Uterus (tissue), 4 donors: ENCODE data around the gene CENPI. TPM values are rescaled to one million over a fixed set of nuclear protein-coding genes. Genes with fewer than 3 reads are reported as not detected.

ENCODE experiments used
- DNase-seq, 2 donors: peaks; one replicate each; pipeline ENCODE4 v3.0.0-alpha.2; 2019 to 2020
- H3K27ac ChIP-seq, 2 donors: fragments of 200-600 bp; sonication (generic); 1 replicate in 1 of 2; 2 replicates in 1 of 2; pipeline ENCODE4 v1.5.1; 2016 to 2018
- H3K27me3 ChIP-seq, 2 donors: fragments of 200-600 bp; sonication (generic); one replicate each; pipeline ENCODE4 v1.5.1; 2018 to 2019; ENCODE audit warnings: control low read depth in 1 of 2
- H3K36me3 ChIP-seq, 2 donors: fragments of 200-600 bp; sonication (generic); one replicate each; pipeline ENCODE4 v1.5.1; 2019; ENCODE audit warnings: control low read depth in 1 of 2
- H3K4me1 ChIP-seq, 2 donors: fragments of 200-600 bp; sonication (generic); one replicate each; pipeline ENCODE4 v1.5.1; 2018 to 2019; ENCODE audit warnings: control low read depth in 1 of 2
- H3K4me3 ChIP-seq, 2 donors: fragments of 200-600 bp; sonication (generic); 1 replicate in 1 of 2; 2 replicates in 1 of 2; pipeline ENCODE4 v1.5.1; 2018 to 2019; ENCODE audit warnings: mild to moderate bottlenecking in 1 of 2
- H3K9me3 ChIP-seq, 2 donors: fragments of 200-600 bp; sonication (generic); one replicate each; pipeline ENCODE4 v1.5.1; 2019; ENCODE audit warnings: control low read depth in 1 of 2
- POLR2A ChIP-seq, 2 donors: fragments of 450-650 bp; IDR thresholded peaks; one replicate each; pipeline ENCODE4 v1.6.1; 2016; ENCODE audit warnings: antibody characterized with exemption in 2 of 2, mild to moderate bottlenecking in 1 of 2, moderate library complexity in 1 of 2
- intact Hi-C: fragments of 100-400 bp; cut with DNase I; formaldehyde crosslinking; loops from one replicate; pipeline ENCODE4 v1.15.1; 2023; ENCODE audit warnings: low total_unique reads
- total RNA-seq, 4 donors: library from RNA; depleted of rRNA in 3 of 4; stranded (reverse); fragments of >200 nt in 3 of 4; gene quantifications; one replicate each; pipeline versions ENCODE4 v1.1.0 to v1.2.4, GENCODE V29; 2014 to 2023
- TF ChIP-seq, protein P1 (sequence below), 4 experiments: fragments of 200-600 bp in 2 of 4; fragments of 450-650 bp in 2 of 4; sonication (generic) in 2 of 4; IDR thresholded peaks; one replicate each; pipeline ENCODE4 v1.5.1; 2016 to 2019; ENCODE audit warnings: antibody characterized with exemption in 4 of 4, mild to moderate bottlenecking in 2 of 4, moderate library complexity in 1 of 4
- donor health status: DM: yes; HTN: yes; CAD: no.

The CENPI gene
- total RNA-seq, 4 donors from 2014 or later, result 2.7 to 24.7 (median 8.6) TPM

DNA sequence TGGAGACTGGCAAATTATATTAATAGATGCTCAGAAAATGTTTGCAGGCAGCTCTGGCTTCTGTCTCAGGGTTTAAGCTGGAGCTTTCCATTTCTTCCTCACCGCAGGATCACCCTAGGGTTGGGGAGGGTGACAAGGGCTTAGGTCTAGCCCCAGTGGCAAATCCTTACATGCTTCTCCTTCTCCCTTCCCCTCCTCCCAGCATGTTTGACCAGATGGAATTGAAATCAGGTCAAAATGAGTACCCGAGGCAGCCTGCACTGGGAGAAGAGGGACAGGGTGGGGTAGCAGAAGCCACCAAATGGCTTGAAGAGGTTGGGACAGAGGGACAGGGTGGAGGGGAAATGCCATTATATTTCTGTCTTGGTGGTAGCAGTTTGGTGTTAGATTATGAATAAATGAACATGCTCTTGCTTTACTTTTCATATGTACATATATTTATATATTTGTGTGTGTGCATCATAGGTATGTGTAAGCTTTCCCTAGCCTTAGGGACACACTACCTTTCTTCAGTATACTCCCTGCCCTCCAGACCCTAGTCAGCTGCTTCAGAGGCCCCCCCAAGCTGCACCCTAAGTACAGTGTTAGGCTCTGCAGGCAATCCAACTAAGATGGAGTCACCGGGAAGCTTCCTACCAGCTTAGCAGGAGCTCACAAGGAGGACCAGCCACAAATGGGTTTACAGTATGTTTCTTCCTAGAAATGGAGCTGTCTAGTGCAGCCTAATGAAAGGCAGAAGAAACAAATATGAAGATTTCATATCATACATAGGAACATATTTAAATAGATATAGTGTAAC is 17.5 kb upstream of the CENPI start:
- H3K4me3 ChIP-seq, result no peak overlapping the region
- intact Hi-C loops, result no loop called here
- H3K9me3 ChIP-seq, result no peaks in the 10 kb centered on the region
- no peak for TF ChIP-seq POLR2A (IDR thresholded peaks at IDR 0.05)
- TF ChIP-seq, protein P1, sequence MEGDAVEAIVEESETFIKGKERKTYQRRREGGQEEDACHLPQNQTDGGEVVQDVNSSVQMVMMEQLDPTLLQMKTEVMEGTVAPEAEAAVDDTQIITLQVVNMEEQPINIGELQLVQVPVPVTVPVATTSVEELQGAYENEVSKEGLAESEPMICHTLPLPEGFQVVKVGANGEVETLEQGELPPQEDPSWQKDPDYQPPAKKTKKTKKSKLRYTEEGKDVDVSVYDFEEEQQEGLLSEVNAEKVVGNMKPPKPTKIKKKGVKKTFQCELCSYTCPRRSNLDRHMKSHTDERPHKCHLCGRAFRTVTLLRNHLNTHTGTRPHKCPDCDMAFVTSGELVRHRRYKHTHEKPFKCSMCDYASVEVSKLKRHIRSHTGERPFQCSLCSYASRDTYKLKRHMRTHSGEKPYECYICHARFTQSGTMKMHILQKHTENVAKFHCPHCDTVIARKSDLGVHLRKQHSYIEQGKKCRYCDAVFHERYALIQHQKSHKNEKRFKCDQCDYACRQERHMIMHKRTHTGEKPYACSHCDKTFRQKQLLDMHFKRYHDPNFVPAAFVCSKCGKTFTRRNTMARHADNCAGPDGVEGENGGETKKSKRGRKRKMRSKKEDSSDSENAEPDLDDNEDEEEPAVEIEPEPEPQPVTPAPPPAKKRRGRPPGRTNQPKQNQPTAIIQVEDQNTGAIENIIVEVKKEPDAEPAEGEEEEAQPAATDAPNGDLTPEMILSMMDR (IDR thresholded peaks at IDR 0.05), result no peak
- no peaks in the 10 kb centered on the region for H3K36me3 ChIP-seq
- H3K4me1 ChIP-seq, result no peaks in the 10 kb centered on the region
- no peak overlapping the region for H3K27ac ChIP-seq
- DNase-seq, result no peak
- H3K27me3 ChIP-seq, result no peaks in the 10 kb centered on the region

DNA sequence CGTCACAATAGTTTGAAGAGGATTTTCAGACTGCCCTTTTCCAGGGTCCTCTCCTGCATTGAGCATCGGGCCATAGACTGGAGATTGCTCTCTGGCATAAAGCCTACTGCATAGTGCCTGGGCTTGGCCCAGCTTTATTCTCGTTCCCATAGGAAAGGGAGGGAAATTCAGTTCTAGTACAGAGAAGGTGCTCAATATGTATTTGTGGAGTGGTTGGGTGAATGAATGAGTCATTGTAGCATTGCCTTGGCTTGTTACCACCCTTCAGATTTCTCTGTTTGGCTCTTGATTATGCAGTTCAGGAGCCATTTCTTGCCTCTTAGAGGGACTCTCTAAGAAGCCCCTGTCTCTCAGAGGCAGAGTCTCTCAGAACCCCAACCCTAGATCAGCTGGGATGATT is 16.8 kb upstream of the CENPI start:
- DNase-seq, result no peak
- H3K27ac ChIP-seq, result no peak overlapping the region
- H3K4me1 ChIP-seq, result no peaks in the 10 kb centered on the region
- no peaks in the 10 kb centered on the region for H3K9me3 ChIP-seq
- no peaks in the 10 kb centered on the region for H3K36me3 ChIP-seq
- H3K27me3 ChIP-seq, result no peaks in the 10 kb centered on the region
- intact Hi-C loops, result no loop called here
- TF ChIP-seq POLR2A (IDR thresholded peaks at IDR 0.05), result no peak
- TF ChIP-seq, protein P1 (IDR thresholded peaks at IDR 0.05), result no peak
- H3K4me3 ChIP-seq, result no peak overlapping the region

DNA sequence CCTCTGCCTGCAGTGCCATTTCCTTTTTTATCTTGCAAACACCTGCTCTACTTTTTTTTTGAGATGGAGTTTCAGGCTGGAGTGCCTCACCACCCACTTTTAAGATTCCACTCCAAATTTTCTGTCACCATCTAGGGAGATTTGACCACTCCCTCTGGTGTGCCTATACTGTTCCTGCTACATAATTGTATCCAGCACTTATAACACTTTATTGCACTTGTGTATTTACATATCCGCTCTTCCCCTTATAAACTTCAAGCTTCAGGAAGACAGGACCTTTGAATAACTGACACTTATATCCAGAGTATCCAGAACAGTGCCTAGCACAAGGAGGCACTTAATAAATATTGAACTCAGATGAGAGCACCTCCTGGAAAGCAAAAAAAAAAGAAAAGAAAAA is 6.2 kb upstream of the CENPI start:
- H3K36me3 ChIP-seq, result no peaks in the 10 kb centered on the region
- no peak for TF ChIP-seq POLR2A (IDR thresholded peaks at IDR 0.05)
- TF ChIP-seq, protein P1 (IDR thresholded peaks at IDR 0.05), result no peak
- no peaks in the 10 kb centered on the region for H3K4me1 ChIP-seq
- H3K27me3 ChIP-seq, result no peaks in the 10 kb centered on the region
- no peak overlapping the region for H3K27ac ChIP-seq
- intact Hi-C loops, result no loop called here
- H3K9me3 ChIP-seq, result no peaks in the 10 kb centered on the region
- no peak for DNase-seq
- no peak overlapping the region for H3K4me3 ChIP-seq

DNA sequence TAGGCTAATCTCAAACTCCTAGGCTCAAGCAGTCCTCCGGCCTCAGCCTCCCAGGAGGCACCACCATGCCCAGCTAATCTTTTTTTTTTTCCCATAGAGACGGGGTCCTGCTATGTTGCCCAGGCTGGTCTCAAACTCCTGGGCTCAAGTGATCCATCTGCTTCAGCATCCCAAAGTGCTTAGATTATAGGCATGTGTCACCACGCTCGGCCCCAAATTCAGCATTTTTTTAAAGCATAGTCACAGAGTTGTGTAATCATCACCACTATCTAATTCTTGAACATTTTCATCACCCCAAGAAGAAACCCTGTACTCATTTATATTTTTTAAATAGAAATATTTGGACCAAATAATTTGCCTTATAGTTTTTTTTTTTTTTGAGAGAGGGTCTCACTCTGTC is 10.3 kb downstream of the CENPI start:
- DNase-seq, result no peak
- Histone ChIP-seq H3K27me3 (no peaks in the 10 kb centered on the region), H3K4me1 (no peaks in the 10 kb centered on the region), H3K9me3 (no peaks in the 10 kb centered on the region), H3K4me3 (no peak overlapping the region), H3K27ac (no peak overlapping the region), H3K36me3 (no peaks in the 10 kb centered on the region)
- no peak for TF ChIP-seq POLR2A (IDR thresholded peaks at IDR 0.05)
- TF ChIP-seq, protein P1 (IDR thresholded peaks at IDR 0.05), result no peak
- intact Hi-C loops, result no loop called here

DNA sequence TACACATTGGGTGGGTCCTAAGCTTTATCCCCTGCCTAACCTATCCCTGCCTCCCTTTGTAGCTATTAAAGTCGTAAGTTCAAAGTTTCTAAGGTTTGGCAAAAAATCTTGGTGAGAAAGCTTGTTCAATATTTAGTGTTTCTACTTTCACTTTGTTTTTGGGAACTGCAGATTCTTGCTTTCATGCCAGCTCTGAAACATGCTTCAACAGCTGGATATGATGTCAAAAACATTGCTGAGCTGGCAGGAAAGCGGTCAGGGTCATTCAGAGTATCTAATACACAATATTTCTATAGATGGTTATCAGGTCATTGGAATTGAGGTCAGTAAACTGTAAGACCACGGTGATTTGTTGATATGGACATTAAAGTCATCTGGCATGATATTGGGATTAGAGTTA is 19.7 kb downstream of the CENPI start:
- no peak overlapping the region for H3K4me3 ChIP-seq
- no peaks in the 10 kb centered on the region for H3K27me3 ChIP-seq
- no peak for TF ChIP-seq POLR2A (IDR thresholded peaks at IDR 0.05)
- TF ChIP-seq, protein P1 (IDR thresholded peaks at IDR 0.05), result no peak
- no peaks in the 10 kb centered on the region for H3K4me1 ChIP-seq
- DNase-seq, result no peak
- no peaks in the 10 kb centered on the region for H3K36me3 ChIP-seq
- no peaks in the 10 kb centered on the region for H3K9me3 ChIP-seq
- H3K27ac ChIP-seq, result no peak overlapping the region
- intact Hi-C loops, result no loop called here
